Fibroblast of the conjunctiva (primary cell): ENCODE results near the gene SIDT1.

ENCODE experiments used
- DNase-seq: peaks from one replicate; pipeline ENCODE4 v3.0.0-alpha.2; 2010; ENCODE audit warnings: low read depth

The SIDT1 gene

DNA sequence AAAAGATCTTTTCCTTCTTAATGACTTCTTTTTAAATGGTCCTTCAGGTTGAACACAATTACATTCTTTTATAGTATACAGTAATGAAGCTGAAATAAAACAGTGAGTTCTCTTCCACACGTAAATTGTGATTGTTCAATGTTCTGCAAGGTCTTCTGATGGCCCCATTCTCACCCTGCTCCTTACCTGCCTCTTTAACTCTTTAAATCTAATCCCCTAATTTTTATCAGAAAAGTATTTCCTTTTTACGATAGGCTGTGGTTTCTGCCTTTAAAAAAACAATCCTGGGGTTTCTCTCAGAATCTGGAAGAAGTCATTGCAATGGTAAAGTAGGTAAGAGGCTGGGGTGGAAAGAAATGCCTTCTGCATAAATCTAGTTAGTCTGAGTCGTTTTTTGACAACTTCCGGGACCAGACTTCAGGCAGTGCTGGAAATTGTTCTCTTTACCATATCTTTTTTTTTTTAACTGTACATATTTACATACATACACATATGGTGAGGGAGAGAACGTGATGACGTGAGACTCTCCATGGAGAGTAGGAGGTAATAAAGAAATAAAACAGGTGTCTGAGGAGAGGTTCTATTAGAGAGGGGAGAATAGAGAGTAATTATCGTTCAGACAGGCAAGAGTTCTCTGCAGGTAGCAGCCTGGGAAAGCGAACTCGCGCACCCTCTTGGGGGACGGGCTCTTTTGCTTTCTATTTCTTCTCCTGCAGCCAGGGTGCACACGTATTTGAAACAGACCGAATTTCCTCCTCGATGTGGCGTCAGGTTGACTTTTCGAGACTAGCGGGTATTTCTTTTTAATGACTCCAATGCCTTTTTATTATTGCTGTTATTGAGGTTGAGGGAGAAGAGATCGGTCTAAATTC, at the start of gene SIDT1:
Gene SIDT1 (plus strand): TSS at position 730 of the 872 bp plus-strand sequence. CDS start 467 bp downstream, outside the sequence.
- DNase-seq: no peak

DNA sequence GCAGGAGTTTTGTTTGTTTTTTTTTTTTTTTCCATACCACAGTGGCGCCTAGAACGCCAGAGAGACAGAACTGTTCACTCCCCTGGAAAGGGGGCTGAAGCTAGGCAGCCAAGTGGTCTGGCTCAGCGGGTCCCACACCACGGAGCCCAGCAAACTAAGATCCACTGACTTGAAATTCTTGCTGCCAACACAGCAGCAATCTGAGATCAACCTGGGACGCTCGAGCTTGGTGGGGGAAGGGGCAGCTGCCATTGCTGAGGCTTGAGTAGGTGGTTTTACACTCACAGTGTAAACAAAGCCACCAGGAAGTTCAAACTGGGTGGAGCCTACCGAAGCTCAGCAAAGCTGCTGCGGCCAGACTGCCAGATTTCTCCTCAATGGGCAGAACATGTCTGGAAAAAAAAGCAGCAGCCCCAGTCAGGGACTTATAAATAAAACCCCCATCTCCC, 47.2 kb upstream of the SIDT1 start:
- DNase-seq: no peak

DNA sequence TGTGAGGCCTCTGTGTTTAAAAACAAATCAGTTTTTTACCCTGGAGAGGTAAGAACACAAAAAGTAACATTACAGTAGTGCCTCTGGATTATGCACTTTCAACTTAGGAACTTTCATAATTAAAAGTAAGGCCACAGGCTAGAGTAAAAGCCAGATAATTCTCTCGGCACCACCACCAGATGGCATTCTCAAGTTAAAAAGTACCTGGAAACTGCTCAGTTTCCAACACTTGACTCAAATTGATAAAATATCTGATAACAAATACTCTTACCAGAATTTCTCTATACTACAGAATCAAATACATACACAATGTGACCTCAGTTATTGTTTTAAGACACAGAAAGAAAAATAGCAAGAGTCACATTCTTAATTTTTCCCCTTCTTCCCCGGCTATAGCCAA, 37.3 kb upstream of the SIDT1 start:
- no peak for DNase-seq

DNA sequence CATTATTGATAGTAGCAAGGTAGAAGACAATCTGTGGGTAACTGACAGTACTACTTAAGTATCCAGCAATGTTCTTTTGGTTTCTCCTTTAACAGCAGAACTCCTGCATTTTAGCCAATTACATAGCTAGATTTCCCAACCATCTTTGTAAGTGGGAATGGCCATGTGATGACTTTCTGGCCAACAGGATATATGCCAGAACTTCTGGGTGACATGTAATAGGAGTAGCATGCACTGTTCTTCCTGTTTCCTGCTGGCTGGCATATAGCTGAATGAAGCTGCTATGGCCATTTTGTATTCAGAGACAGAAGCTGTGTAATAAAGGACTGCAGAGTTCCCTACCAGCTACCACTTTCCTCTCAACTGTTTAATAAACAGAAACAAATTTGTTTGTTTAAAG, 35.4 kb upstream of the SIDT1 start:
- DNase-seq: no peak

DNA sequence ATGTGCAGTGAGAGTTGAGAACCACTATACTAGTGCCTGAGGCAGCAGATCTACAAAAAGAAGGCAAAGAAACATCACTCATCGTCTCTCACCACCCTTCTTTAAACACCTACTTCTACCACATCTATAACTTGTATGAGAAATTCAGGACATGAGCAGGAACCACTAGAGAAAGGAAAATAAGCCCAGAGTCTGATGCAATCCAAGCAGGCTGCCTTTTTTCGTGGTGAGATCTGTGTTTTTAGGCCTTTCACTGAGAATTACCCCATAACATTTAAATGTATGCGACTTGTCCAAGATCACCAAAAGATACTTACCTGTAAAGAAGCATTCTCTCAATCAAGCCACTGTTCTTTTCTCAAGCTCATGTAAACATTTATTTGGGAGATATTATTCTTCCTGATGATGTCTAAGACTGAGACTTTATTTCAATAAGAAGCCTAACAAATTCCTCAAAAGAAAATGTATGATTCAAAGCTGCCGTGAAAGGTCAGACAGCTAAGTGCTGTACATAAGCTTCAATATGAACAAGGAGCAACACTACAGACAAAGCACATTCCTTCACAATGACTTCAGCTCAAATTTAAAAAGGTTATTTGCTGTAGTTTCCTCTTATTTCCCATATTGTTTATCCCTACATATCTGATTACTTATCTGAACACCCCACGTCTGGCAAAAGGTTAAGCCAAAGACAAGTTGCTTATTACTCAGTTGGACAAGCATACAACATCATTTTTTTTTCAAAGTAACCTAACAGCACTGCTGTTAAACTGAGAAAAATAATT, 33.9 kb upstream of the SIDT1 start:
- DNase-seq: no peak

DNA sequence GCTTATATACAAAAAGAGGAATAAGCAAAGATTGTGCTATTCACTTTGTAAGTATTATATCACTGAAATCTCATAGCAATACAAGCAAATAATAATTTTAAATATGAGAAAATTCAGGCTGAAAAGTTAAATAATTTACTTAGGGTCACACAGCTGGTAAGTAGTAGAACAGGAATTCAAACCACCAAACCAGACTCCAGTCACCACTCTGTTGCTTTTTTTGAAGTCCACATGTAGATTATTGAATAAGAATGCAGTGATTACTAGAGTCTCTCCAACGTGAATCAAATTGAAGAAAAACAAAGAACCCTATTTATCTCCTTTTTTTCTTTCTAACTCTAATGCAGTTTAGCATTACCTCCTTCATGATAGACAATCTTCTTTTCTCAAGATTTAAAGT, 33.3 kb upstream of the SIDT1 start:
- DNase-seq: no peak

DNA sequence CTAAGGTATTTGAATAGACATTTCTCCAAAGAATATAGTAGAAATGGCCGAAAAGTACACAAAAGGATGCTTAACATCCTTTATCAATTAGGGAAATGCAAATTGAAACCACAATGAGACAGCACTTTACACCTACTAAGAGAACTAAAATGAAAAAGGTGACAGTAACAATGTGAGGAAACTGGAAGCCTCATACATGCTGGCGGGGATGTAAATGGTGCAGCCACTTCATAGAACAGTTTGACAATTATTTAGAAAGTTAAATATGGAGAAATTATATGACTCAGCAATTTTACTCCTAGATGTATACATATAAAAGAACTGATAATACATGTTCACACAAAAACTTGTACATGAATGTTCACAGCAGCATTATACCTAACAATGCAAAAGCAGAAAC, 30.8 kb upstream of the SIDT1 start:
- DNase-seq: no peak

DNA sequence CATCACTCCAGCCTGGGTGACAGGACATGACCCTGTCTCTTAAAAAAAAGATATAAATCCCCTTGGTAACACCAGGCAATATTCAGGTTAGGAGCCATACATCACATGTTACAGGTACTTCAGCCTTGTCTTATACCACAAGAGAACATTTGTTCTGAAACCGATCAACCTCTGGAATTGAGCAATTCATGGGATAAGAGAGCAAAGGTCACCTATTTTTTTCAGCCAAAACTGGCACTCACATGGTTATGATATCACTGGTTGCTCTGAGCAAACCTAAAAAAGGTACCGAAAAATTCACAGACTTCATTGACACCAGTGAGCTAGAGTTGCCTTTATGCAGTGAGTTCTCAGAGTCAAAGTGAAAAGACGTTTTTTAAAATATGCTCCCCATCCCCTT, 26.5 kb upstream of the SIDT1 start:
- no peak for DNase-seq

DNA sequence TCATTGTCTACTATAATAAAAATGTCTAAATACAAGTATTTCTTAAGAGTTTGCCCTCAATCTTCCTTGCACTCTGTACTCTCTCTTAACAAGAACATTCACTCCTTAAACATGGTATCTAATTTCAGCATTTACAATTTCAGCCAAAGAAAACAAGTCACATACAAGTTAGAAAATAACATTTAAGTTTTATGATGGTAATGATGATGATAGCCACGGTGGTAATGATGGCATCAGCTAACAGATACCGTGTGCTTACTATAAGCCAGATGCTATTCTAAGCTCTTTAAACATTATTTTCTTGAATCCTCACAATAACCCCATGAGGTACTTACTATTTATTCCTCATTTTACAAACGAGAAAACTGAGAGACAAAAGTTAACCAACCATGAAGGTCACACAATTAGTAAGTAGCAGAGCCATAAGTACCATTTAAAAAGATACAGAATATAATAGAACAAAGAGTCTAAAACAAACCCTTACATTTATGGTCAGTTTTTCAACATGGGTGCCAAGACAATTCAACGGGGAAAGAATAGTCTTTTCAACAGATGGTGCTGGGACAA, 24.8 kb upstream of the SIDT1 start:
- no peak for DNase-seq

DNA sequence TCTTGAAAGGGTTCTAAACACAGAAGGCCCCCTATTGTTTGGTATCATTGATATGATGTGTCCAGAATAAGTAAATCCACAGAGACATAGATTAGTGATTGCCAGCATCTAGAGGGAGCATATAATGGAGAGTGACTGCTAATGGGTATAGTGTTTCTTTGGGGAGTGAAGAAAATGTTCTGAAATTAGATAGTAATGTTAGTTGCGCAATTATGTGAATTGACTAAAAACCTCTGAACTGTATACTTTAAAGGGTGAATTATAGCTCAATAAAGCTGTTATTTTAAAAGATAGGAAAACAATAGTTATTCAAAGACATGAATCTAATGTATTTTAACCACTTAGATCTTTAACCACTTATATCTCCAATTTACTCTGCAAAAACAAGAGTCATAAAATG, 23.4 kb upstream of the SIDT1 start:
- no peak for DNase-seq

DNA sequence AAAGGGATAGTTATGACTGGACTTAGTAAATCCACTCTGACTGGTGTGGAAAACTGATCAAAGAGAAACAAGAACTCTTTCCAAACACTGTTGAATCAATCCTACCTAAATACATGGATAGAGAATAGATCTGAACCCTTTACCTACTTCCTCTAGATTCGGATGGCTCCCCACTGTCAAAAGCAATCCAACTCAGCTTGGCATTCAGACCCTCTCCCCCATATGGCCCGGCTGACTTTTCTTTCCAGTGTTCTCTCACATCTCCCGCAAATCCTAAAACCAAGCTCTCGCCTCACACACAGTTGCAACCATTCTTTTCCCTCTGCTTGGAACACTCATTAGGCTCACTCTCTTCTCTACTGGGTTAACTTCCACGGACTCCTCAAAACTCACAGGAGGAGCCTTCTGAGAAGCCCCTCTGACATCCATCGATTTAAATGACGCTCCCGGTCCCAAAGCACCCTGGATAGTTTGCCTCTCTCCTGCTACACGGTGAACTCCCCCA, 18.0 kb upstream of the SIDT1 start:
- no peak for DNase-seq

DNA sequence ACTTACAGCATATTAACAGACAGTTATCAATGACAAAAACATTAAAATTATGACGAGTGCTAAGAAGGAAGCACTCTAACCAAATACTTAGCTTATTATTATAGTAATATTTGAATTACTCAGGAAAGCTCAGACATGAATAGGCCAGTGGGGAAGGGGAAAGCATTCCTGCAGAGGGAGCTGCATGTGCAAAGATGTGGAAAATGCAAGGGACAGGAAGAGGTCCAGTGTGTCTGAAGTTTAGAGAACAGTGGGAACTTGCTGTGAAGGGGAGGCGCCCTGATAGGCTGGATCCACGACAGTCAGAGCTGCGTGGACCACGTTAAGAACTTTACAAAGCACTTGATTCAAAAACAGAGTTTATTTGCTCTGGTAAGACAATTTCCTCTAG, 16.2 kb upstream of the SIDT1 start:
- DNase-seq: no peak

DNA sequence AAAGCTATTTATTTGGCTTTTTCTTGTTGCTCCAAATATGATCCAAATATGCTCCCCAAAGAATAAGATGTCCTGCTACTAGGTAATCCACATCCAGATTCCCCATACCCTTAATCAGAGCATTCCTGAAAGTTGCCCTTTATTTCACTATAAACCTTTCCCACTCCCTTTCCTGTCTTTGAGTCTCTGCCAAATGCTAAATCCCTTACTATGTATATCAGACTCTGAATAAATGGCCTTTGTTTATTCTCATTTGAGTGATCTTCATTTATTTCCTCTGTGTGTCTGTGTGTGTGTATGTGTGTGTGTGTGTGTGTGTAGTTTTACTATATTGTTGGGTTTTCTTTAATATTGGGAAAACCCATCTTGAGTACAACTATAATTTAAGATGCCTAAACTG, 10.4 kb upstream of the SIDT1 start:
- no peak for DNase-seq

DNA sequence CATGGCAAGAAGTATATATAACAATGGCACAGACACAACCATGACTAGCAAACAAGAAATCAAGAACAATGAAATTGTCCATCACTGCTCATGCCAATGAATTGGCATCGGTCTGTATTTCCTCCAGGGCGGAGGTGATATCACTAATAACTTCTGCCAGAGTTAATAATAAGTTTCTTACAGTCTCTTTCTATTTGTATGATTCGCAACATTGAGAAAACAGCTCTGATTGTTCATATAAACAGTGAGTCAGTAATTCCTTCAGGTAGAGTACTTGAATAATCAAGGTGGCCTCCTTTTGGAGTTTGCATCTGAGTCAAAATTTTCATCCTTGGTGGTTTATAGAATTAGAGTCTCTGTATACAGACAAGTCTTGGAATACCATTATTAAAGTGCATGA, 9.1 kb upstream of the SIDT1 start:
- no peak for DNase-seq

DNA sequence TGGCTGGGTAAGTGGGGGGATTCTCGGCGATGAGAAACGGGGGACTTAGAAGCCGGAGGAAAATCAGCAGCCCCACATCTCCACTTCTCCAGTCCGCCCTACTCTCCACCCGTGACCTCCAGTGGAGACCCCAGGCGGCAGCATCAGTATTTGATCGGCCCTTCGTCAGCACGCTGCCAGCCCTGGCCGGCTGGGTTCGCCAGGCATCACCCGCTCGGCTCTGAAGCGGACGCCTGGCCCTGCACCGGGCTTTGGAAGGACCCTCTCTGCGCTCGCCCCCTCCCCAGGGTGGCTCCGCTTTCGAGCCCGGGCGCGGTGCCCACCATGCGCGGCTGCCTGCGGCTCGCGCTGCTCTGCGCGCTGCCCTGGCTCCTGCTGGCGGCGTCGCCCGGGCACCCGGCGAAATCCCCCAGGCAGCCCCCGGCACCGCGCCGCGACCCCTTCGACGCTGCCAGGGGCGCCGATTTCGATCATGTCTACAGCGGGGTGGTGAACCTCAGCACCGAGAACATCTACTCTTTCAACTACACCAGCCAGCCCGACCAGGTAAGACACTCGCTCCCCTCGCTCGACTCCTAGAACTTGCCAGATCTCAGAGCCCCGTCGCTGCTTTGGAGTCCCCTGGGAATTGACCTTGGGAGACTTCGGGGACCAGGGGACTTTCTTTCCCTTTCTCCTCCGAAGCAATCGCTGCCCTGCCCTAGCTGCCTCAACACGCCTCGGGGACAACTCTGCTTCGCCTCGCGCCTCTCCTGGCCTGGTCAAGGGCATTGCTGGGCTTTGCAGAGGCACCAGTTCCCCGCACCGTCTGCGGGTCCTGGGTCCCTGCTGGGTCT, 561 bp downstream of the SIDT1 start:
- DNase-seq: no peak

DNA sequence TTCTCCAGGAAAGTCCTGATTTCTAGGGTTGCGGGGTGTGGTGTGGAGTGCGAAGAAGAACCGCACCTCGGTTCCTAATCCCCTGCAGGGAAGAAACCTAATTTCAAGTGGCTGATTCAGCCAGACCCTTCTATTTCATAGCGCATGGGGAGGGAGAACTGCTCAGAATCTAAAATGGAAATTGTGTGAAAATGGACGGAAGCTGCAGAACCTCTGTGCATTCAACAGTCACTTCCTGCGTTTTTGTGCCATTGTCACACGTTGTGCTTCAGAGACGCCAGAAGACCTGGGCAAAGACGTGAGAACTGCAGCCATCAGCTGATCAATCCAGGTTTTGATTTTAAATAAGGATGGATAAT, 1.2 kb downstream of the SIDT1 start:
- no peak for DNase-seq

DNA sequence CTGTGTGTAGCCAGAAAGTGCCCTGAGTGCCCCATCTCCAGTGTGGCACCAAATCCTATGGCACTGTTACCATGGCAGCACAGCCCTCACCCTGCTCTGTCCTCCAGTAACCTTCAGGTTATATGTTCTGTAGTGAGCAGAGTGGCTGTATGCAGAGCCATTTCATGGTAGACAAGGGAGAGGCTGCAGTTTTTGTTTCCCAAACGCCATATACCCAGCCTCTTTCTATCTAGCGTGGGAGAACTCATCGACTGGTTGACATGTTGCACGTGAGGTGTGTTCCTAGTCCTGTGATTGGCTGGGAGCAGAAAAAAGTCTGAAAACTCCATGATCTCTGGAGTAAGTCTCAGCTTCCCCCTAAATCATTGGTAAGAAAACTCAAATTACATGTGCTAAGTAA, 2.0 kb downstream of the SIDT1 start:
- DNase-seq: no peak

DNA sequence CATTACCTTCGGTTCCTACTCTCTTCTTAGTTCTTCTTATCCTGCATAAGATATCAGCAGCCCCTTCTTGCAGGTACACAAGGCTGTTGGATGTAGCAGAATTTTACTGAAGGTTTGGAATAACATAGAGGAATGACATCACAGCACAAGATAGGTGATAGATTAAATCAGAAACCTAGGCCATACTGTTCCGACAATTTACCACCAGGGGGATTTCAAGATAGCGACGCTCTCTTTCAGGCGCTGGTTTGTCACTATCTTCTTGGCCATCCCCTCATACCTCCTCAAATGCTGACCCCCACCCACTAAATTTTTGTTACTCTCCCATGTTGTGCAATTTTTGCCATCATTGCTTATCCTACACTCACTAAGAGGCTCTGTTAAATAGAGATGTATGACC, 3.5 kb downstream of the SIDT1 start:
- no peak for DNase-seq

DNA sequence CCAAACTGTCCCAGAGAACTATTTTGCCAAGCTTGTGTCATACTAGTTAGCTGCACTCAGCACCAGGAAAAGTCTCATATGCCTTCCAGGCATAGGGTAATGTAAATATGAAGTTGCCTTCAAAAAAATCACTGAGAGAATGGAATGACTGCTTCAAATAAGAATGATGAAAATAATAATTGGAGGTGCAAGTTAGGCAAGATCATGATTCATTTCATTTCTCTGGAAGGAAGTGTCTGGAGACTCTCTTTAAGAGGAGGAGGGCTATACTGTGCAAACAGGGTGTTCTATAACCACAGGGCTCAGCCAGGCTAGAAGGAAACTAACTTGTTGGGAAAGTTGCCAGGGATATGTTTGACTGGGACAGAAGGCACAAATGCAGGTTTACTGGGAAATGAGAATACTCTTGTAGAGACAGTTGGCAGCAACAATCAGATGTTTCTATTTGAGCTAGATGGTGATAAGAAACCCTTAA, 4.3 kb downstream of the SIDT1 start:
- DNase-seq: no peak

DNA sequence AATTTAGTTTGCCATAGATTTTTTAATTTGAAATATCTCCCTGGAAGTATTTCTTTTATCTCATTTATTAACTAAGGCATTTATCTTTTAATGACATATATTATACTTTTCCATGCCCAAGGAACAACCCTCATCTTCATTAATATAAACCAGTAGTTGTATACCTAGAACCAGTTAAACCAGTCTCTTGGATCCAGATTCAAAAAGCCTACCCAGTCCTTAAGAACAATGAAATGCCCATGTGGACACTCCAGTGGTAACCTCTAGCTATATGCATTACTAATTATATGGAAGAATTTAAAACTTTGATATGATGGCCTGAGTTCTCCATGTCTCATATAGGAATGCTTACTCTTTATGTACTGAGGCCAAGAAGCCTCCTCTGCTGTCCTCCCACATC, 4.8 kb downstream of the SIDT1 start:
- no peak for DNase-seq

DNA sequence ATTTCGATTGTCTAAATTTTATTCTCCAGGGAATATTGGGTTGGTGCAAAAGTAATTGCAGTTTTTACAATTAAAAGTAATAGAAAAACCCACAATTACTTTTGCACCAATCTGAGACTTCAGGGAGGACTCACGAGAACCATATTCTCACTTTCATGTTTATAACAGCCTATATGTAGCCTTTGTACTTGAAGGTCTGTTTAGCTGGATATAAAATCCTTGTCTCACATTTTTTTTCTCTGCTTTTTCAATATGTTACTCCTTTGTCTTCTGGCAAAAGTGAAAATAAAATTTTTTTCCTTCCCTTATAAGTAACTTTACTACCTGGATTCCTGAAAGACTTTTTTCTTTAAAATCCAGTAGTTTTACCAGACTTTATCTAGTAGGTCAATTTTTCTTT, 9.2 kb downstream of the SIDT1 start:
- DNase-seq: no peak

DNA sequence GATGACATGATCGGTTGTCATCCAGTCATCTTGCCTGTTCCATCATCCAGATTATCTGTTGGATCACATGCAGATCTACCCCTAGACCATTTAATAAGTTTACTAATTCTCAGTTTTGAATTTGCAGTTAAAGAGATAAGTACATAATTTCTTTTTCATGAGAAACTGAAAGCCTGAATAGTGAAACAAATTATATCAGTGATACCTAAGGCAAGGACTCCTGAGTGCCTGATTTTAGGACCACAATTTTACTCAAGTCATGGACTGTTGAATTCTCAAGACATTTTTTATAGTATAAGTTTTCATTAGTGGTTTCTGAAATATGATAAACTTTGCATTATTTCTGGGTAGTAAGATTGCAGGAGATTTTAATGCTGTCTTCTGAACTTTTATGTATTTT, 13.2 kb downstream of the SIDT1 start:
- DNase-seq: no peak
